Hepatocyte (in vitro differentiated cells): ENCODE results near the gene CCDC61. TPM values are rescaled to one million over a fixed set of nuclear protein-coding genes. Genes with fewer than 3 reads are reported as not detected.

Source experiments
- DNase-seq: peaks from one replicate; pipeline ENCODE4 v3.0.0-alpha.2; 2016; ENCODE audit warnings: low spot score
- H2AFZ ChIP-seq: fragments of 200-600 bp; sonication (generic); 2 replicates; pipeline ENCODE4 v1.6.0; 2016; ENCODE audit warnings: antibody characterized with exemption, mild to moderate bottlenecking
- H3K27ac ChIP-seq: fragments of 200-600 bp; sonication (generic); 2 replicates; pipeline ENCODE4 v1.5.1; 2016; ENCODE audit warnings: mild to moderate bottlenecking
- H3K27me3 ChIP-seq: fragments of 200-600 bp; sonication (generic); 2 replicates; pipeline ENCODE4 v1.6.1; 2016
- H3K36me3 ChIP-seq: fragments of 200-600 bp; sonication (generic); replicated peaks from 2 replicates; pipeline ENCODE4 v1.5.1; 2016; ENCODE audit warnings: low read depth; ENCODE audit not compliant: insufficient read depth
- H3K4me1 ChIP-seq: fragments of 200-600 bp; sonication (generic); 2 replicates; pipeline ENCODE4 v1.5.1; 2016; ENCODE audit warnings: mild to moderate bottlenecking, moderate library complexity; ENCODE audit not compliant: insufficient read depth
- H3K4me2 ChIP-seq: fragments of 200-600 bp; sonication (generic); 2 replicates; pipeline ENCODE4 v1.6.0; 2016
- H3K4me3 ChIP-seq: fragments of 200-600 bp; sonication (generic); 2 replicates; pipeline ENCODE4 v1.5.1; 2016; ENCODE audit warnings: mild to moderate bottlenecking
- H3K79me2 ChIP-seq: fragments of 200-600 bp; sonication (generic); 2 replicates; pipeline ENCODE4 v1.6.0; 2017; ENCODE audit warnings: mild to moderate bottlenecking
- H3K9me2 ChIP-seq: fragments of 200-600 bp; sonication (generic); replicated peaks from 2 replicates; pipeline ENCODE4 v1.6.0; 2017; ENCODE audit warnings: mild to moderate bottlenecking; ENCODE audit not compliant: insufficient read depth
- H3K9me3 ChIP-seq: fragments of 200-600 bp; sonication (generic); 2 replicates; pipeline ENCODE4 v1.5.1; 2016; ENCODE audit warnings: low read depth, mild to moderate bottlenecking
- H4K20me1 ChIP-seq: fragments of 200-600 bp; sonication (generic); 2 replicates; pipeline ENCODE4 v1.6.0; 2016; ENCODE audit warnings: mild to moderate bottlenecking; ENCODE audit not compliant: insufficient read depth, poor library complexity, severe bottlenecking
- EZH2 ChIP-seq: fragments of 200-600 bp; sonication (generic); IDR thresholded peaks from 2 replicates; pipeline ENCODE4 v1.6.1; 2016; ENCODE audit warnings: antibody characterized with exemption, mild to moderate bottlenecking, borderline replicate concordance
- EZH2phosphoT487 ChIP-seq: fragments of 200-600 bp; sonication (generic); IDR thresholded peaks from one replicate; pipeline ENCODE4 v1.6.1; 2018; ENCODE audit warnings: antibody characterized with exemption, mild to moderate bottlenecking, low read depth, moderate library complexity; ENCODE audit not compliant: unreplicated experiment, severe bottlenecking
- WGBS: methylation state at CpG from one replicate; pipeline ENCODE4 v1.1.6; 2016; ENCODE audit warnings: low lambda C conversion rate; ENCODE audit errors: missing lambda C conversion rate; 5-methylcytosine and 5-hydroxymethylcytosine counted together
- polyA plus RNA-seq: library from polyadenylated mRNA; unstranded; fragments of >200 nt; fragmentation: Nextera tagmentation; extraction: Ambion mirVana; gene quantifications from 2 replicates; pipeline ENCODE4 v1.2.1, GENCODE V29; 2016
- total RNA-seq: library from RNA; depleted of rRNA; stranded (reverse); fragments of >200 nt; gene quantifications from 2 replicates; pipeline ENCODE4 v1.2.3, GENCODE V29; 2014
- TF ChIP-seq, protein P1 (sequence below): fragments of 200-600 bp; sonication (generic); IDR thresholded peaks from 2 replicates; pipeline ENCODE4 v1.5.1; 2016; ENCODE audit warnings: antibody characterized with exemption, mild to moderate bottlenecking; ENCODE audit not compliant: poor library complexity

Gene CCDC61
- total and polyA plus RNA-seq, 2 experiments from 2014 or later = 3.6 to 7.3 TPM

- Histone ChIP-seq H3K9me2 (no peaks in the 10 kb centered on the region), H3K4me1 (peaks cover 7% of the 10 kb centered on the region), H3K9me3 (no peaks in the 10 kb centered on the region), H3K36me3 (no peaks in the 10 kb centered on the region), H3K4me3 (no peak overlapping the region), H3K27me3 (no peaks in the 10 kb centered on the region), H3K4me2 (no peak overlapping the region), H3K27ac (no peak overlapping the region), H4K20me1 (no peaks in the 10 kb centered on the region), H2AFZ (no peak overlapping the region), H3K79me2 (no peaks in the 10 kb centered on the region)
- TF ChIP-seq EZH2 (no peak), EZH2phosphoT487 (no peak)
- TF ChIP-seq, protein P1, sequence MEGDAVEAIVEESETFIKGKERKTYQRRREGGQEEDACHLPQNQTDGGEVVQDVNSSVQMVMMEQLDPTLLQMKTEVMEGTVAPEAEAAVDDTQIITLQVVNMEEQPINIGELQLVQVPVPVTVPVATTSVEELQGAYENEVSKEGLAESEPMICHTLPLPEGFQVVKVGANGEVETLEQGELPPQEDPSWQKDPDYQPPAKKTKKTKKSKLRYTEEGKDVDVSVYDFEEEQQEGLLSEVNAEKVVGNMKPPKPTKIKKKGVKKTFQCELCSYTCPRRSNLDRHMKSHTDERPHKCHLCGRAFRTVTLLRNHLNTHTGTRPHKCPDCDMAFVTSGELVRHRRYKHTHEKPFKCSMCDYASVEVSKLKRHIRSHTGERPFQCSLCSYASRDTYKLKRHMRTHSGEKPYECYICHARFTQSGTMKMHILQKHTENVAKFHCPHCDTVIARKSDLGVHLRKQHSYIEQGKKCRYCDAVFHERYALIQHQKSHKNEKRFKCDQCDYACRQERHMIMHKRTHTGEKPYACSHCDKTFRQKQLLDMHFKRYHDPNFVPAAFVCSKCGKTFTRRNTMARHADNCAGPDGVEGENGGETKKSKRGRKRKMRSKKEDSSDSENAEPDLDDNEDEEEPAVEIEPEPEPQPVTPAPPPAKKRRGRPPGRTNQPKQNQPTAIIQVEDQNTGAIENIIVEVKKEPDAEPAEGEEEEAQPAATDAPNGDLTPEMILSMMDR = no peak
- no peak for DNase-seq
- 93% methylated on average over 6 of the region's 6 CpGs for WGBS
These were observed 40.3 kb downstream of the CCDC61 start for GRCh38 chr19:46035546-46035945.

- WGBS = 91% methylated on average over 13 of the region's 13 CpGs
- H3K27ac ChIP-seq = no peak overlapping the region
- no peaks in the 10 kb centered on the region for H3K27me3 ChIP-seq
These were observed 40.9 kb downstream of the CCDC61 start for GRCh38 chr19:46035986-46036743.

GRCh38 chr19:46036744-46037128, 41.5 kb downstream of the CCDC61 start:
- H3K9me3 ChIP-seq = no peaks in the 10 kb centered on the region
- peaks cover 5% of the 10 kb centered on the region for H3K4me1 ChIP-seq
- no peak for DNase-seq
- no peaks in the 10 kb centered on the region for H3K79me2 ChIP-seq
- H3K4me2 ChIP-seq = no peak overlapping the region
- H3K27ac ChIP-seq = no peak overlapping the region
- H3K36me3 ChIP-seq = no peaks in the 10 kb centered on the region
- no peaks in the 10 kb centered on the region for H4K20me1 ChIP-seq
- TF ChIP-seq EZH2phosphoT487 = no peak
- TF ChIP-seq, protein P1 = no peak
- TF ChIP-seq EZH2 = no peak
- H2AFZ ChIP-seq = no peak overlapping the region
- WGBS = 75% methylated on average over 3 of the region's 3 CpGs
- H3K9me2 ChIP-seq = no peaks in the 10 kb centered on the region
- no peaks in the 10 kb centered on the region for H3K27me3 ChIP-seq
- no peak overlapping the region for H3K4me3 ChIP-seq

More at GRCh38 chr19:46035986-46036743, 40.9 kb downstream of the CCDC61 start:
- Histone ChIP-seq H3K4me1 (peaks cover 6% of the 10 kb centered on the region), H3K9me3 (no peaks in the 10 kb centered on the region), H3K36me3 (no peaks in the 10 kb centered on the region), H2AFZ (no peak overlapping the region), H3K4me3 (no peak overlapping the region), H3K9me2 (no peaks in the 10 kb centered on the region), H3K4me2 (no peak overlapping the region), H3K79me2 (no peaks in the 10 kb centered on the region), H4K20me1 (no peaks in the 10 kb centered on the region)
- no peak for DNase-seq
- TF ChIP-seq EZH2phosphoT487 (no peak), EZH2 (no peak)
- TF ChIP-seq, protein P1 = no peak
